HepG2 (cell line): Measurements from ENCODE around the gene KRT2. TPM values are rescaled to one million over a fixed set of nuclear protein-coding genes. Genes with fewer than 3 reads are reported as not detected.

Experiments
- ATAC-seq: fragments of 200-7000 bp; cut with Tn5 transposase; 3 replicates; pipeline ENCODE4 v1.9.1; 2020; ENCODE audit warnings: mild to moderate bottlenecking, moderate library complexity
- BruUV-seq: library from RNA; stranded (reverse); fragments of 400-500 nt; replicated peaks from 2 replicates; lab custom pipeline; 2021; lab: Mats Ljungman, UMichigan
- CTCF ChIA-PET: fragments of 300-600 bp; formaldehyde crosslinking; extraction: SDS; loops from one replicate; lab custom pipeline; 2021; ENCODE audit warnings: low total read pairs, inconsistent platforms, low intra/inter-chr PET ratio; lab: Yijun Ruan, JAX
- POLR2A ChIA-PET: fragments of 350-600 bp; sonication (Branson Sonifier 250); formaldehyde crosslinking; loops from one replicate; lab custom pipeline; 2020; ENCODE audit warnings: antibody characterized with exemption, inconsistent platforms; lab: Yijun Ruan, JAX
- DNase-seq: peaks from one replicate; pipeline ENCODE4 v3.0.0-alpha.2; 2015; ENCODE audit warnings: low spot score
- FAIRE-seq: peaks from 3 replicates; lab custom pipeline; 2011; peaks lifted over from hg19 to GRCh38; lab: Jason Lieb, UNC
- H2AFZ ChIP-seq: one replicate; pipeline ENCODE4 v1.6.1; 2011; ENCODE audit warnings: low read length, inconsistent platforms
- H3K27ac ChIP-seq: fragments of 300-600 bp; 3 replicates; pipeline ENCODE4 v1.8.0; 2011; ENCODE audit warnings: mixed run types, mild to moderate bottlenecking, mixed read lengths, low read length, inconsistent platforms; ENCODE audit not compliant: insufficient read depth; ENCODE audit errors: extremely low read length
- H3K27me3 ChIP-seq, 2 experiments: fragments of 200-600 bp in 1 of 2; 2 replicates in 1 of 2; 3 replicates in 1 of 2; pipeline versions ENCODE4 v1.6.0 to v1.8.0; 2011; ENCODE audit warnings: low read length in 2 of 2, mild to moderate bottlenecking in 2 of 2, moderate library complexity in 2 of 2, inconsistent platforms in 1 of 2; ENCODE audit not compliant: insufficient read depth in 2 of 2, control insufficient read depth in 1 of 2
- H3K36me3 ChIP-seq, 2 experiments: fragments of 200-600 bp in 1 of 2; replicated peaks in 1 of 2; 2 replicates in 1 of 2; 3 replicates in 1 of 2; pipeline versions ENCODE4 v1.5.1 to v1.8.0; 2011; ENCODE audit warnings: low read length in 2 of 2, inconsistent platforms in 1 of 2; ENCODE audit not compliant: insufficient read depth in 2 of 2, control insufficient read depth in 1 of 2
- H3K4me1 ChIP-seq: 2 replicates; pipeline ENCODE4 v1.5.1; 2012; ENCODE audit warnings: low read length, inconsistent platforms; ENCODE audit not compliant: insufficient read depth
- H3K4me2 ChIP-seq: 2 replicates; pipeline ENCODE4 v1.6.0; 2011; ENCODE audit warnings: low read depth, low read length, inconsistent platforms
- H3K4me3 ChIP-seq, 3 experiments: fragments of 200-600 bp in 1 of 3; sonication (generic), shearing (Covaris generic) in 1 of 3; replicated peaks in 1 of 3; 2 replicates each; pipeline ENCODE4 v1.5.1; 2011 to 2016; ENCODE audit warnings: low read length in 3 of 3, inconsistent platforms in 2 of 3, low read depth in 2 of 3, mild to moderate bottlenecking in 2 of 3, control low read depth in 1 of 3, mixed read lengths in 1 of 3; ENCODE audit not compliant: insufficient read depth in 1 of 3
- H3K79me2 ChIP-seq: one replicate; pipeline ENCODE4 v1.6.1; 2011; ENCODE audit warnings: low read length, inconsistent platforms; ENCODE audit not compliant: insufficient read depth
- H3K9ac ChIP-seq: 2 replicates; pipeline ENCODE4 v1.6.0; 2011; ENCODE audit warnings: mild to moderate bottlenecking, low read depth, low read length, inconsistent platforms; ENCODE audit not compliant: insufficient read depth
- H3K9me3 ChIP-seq: 2 replicates; pipeline ENCODE4 v1.5.1; 2012; ENCODE audit warnings: mild to moderate bottlenecking, low read length
- H4K20me1 ChIP-seq: 2 replicates; pipeline ENCODE4 v1.6.0; 2011; ENCODE audit warnings: inconsistent platforms, mild to moderate bottlenecking, low read length, moderate library complexity; ENCODE audit not compliant: insufficient read depth
- AGO2 ChIP-seq: fragments of 200-400 bp; formaldehyde crosslinking; optimal IDR thresholded peaks from 2 replicates; pipeline ENCODE3; 2017; ENCODE audit warnings: mild to moderate bottlenecking, low read depth, low read length, moderate library complexity
- ATF4 ChIP-seq, 2 experiments: fragments of 450-650 bp in 1 of 2; sonication (generic) in 1 of 2; formaldehyde crosslinking; IDR thresholded peaks; 2 replicates each; pipeline versions ENCODE4 v1.5.0 to v1.8.0; 2020 to 2022; ENCODE audit warnings: mild to moderate bottlenecking in 1 of 2, missing genetic modification reagents in 1 of 2
- JUNB ChIP-seq: sonication (generic); formaldehyde crosslinking; IDR thresholded peaks from 2 replicates; pipeline ENCODE4 v1.8.0; 2022; ENCODE audit warnings: missing genetic modification reagents, mild to moderate bottlenecking, borderline replicate concordance
- MIER2 ChIP-seq: IDR thresholded peaks from 2 replicates; pipeline ENCODE4 v1.6.1; 2016; ENCODE audit warnings: missing biosample characterization, missing genetic modification reagents
- PAXIP1 ChIP-seq: sonication (generic); formaldehyde crosslinking; conservative IDR thresholded peaks from 2 replicates; pipeline ENCODE4 v1.4.0; 2020; ENCODE audit warnings: mild to moderate bottlenecking, missing genetic modification reagents, moderate library complexity
- PLRG1 ChIP-seq: fragments of 450-650 bp; conservative IDR thresholded peaks from 2 replicates; pipeline ENCODE4 v1.6.1; 2016
- SMARCE1 ChIP-seq: fragments of 450-650 bp; IDR thresholded peaks from 2 replicates; pipeline ENCODE4 v1.6.1; 2017; ENCODE audit warnings: borderline replicate concordance
- SOX6 ChIP-seq, 2 experiments: fragments of 450-650 bp in 1 of 2; sonication (generic) in 1 of 2; formaldehyde crosslinking in 1 of 2; IDR thresholded peaks; 2 replicates each; pipeline versions ENCODE4 v1.4.0 to v1.6.1; 2017 to 2020; ENCODE audit warnings: antibody characterized with exemption in 1 of 2, mild to moderate bottlenecking in 1 of 2, missing genetic modification reagents in 1 of 2
- ZHX2 ChIP-seq, 2 experiments: sonication (generic) in 1 of 2; formaldehyde crosslinking in 1 of 2; IDR thresholded peaks; 2 replicates each; pipeline versions ENCODE4 v1.6.1 to v1.9.0; 2014 to 2022; ENCODE audit warnings: antibody characterized with exemption in 1 of 2, borderline replicate concordance in 1 of 2, inconsistent platforms in 1 of 2, low read depth in 1 of 2, missing genetic modification reagents in 1 of 2
- ZNF563 ChIP-seq: sonication (generic); formaldehyde crosslinking; IDR thresholded peaks from 2 replicates; pipeline ENCODE4 v1.8.0; 2022; ENCODE audit warnings: mild to moderate bottlenecking, moderate library complexity, missing genetic modification reagents
- ZNF766 ChIP-seq: sonication (generic); formaldehyde crosslinking; IDR thresholded peaks from 2 replicates; pipeline ENCODE4 v1.5.0; 2020; ENCODE audit warnings: missing genetic modification reagents, borderline replicate concordance
- ZNF883 ChIP-seq: sonication (generic); formaldehyde crosslinking; IDR thresholded peaks from 2 replicates; pipeline ENCODE4 v1.5.1; 2020; ENCODE audit warnings: mild to moderate bottlenecking, missing genetic modification reagents; ENCODE audit errors: not compliant biosample characterization
- WGBS: methylation state at CpG from one replicate; pipeline ENCODE4 v1.1.6; 2017; ENCODE audit warnings: low lambda C conversion rate; 5-methylcytosine and 5-hydroxymethylcytosine counted together
- in situ Hi-C: cut with HindIII; loops from 2 replicates; pipeline ENCODE4 v1.10.0; 2017; ENCODE audit warnings: low pct_unique_long_range_greater_than_20kb; ENCODE audit not compliant: extremely low pct_ligation_motif_present
- intact Hi-C: fragments of 100-400 bp; cut with micrococcal nuclease; formaldehyde crosslinking; loops from one replicate; pipeline ENCODE4 v1.10.0; 2022; ENCODE audit not compliant: unreplicated experiment
- polyA plus RNA-seq, 8 experiments: library from polyadenylated mRNA; depleted of rRNA in 3 of 8; stranded (reverse) in 7 of 8; unstranded in 1 of 8; fragments of >200 nt; fragmentation: Illumina TruSeq in 4 of 8; extraction: Trizol in 4 of 8; gene quantifications; 2 replicates each; pipeline versions ENCODE4 v1.2.1 to v1.2.3, GENCODE V29; 2011 to 2016; ENCODE audit warnings: low read depth in 4 of 8, missing spikeins in 1 of 8, mixed read lengths in 1 of 8; ENCODE audit not compliant: insufficient read depth in 1 of 8
- total RNA-seq, 5 experiments: library from RNA; depleted of rRNA; stranded (reverse); fragments of >200 nt; fragmentation: Illumina TruSeq; extraction: Trizol; gene quantifications; 2 replicates each; pipeline ENCODE4 v1.2.3, GENCODE V29; 2016; ENCODE audit warnings: low read depth in 1 of 5

Gene KRT2
- total and polyA plus RNA-seq, 2 of the 13 experiments (the other 11 are each of a cell fraction or from before 2014, with no cell fraction given): not detected

GRCh38 chr12:52608826-52609630, 43.0 kb downstream of the KRT2 start:
- H3K4me1 ChIP-seq: no peaks in the 10 kb centered on the region
- no peak overlapping the region for H3K4me3 ChIP-seq
- in situ Hi-C loops: no loop called here
- no TSS peak for BruUV-seq
- H3K9me3 ChIP-seq: no peaks in the 10 kb centered on the region
- WGBS: 5% methylated on average over 7 of the region's 8 CpGs
- FAIRE-seq (no peak), DNase-seq (no peak), ATAC-seq (no peak)
- H3K27ac ChIP-seq: no peak overlapping the region
- intact Hi-C loops: no loop called here
- no peak overlapping the region for H2AFZ ChIP-seq
- ChIA-PET POLR2A (no interaction called here), CTCF (no interaction called here)
- no peaks in the 10 kb centered on the region for H4K20me1 ChIP-seq
- no peak overlapping the region for H3K9ac ChIP-seq
- peaks cover 0 to 18% of the 10 kb centered on the region in 2 experiments; a peak in 3 of 5 replicates for H3K27me3 ChIP-seq
- no peak overlapping the region for H3K4me2 ChIP-seq
- no peaks in the 10 kb centered on the region for H3K36me3 ChIP-seq
- H3K79me2 ChIP-seq: no peaks in the 10 kb centered on the region
- TF ChIP-seq JUNB (CRISPR knock-in tag): no peak
- TF ChIP-seq ZNF766 (CRISPR knock-in tag): no peak
- TF ChIP-seq SMARCE1: no peak
- TF ChIP-seq PAXIP1: no peak
- TF ChIP-seq MIER2 (CRISPR knock-in tag): no peak
- no peak for TF ChIP-seq SOX6 (IDR thresholded peaks at IDR 0.05)
- no peak for TF ChIP-seq SOX6 (CRISPR knock-in tag; IDR thresholded peaks at IDR 0.05)
- TF ChIP-seq ATF4 (CRISPR knock-in tag; IDR thresholded peaks at IDR 0.05): no peak
- no peak for TF ChIP-seq ZHX2 (IDR thresholded peaks at IDR 0.05; ENCODE audit: low read depth)
- TF ChIP-seq ZHX2 (CRISPR knock-in tag; IDR thresholded peaks at IDR 0.05; ENCODE audit: borderline replicate concordance): no peak
- no peak for TF ChIP-seq PLRG1
- TF ChIP-seq ZNF883 (CRISPR knock-in tag): no peak
- no peak for TF ChIP-seq AGO2
- no peak for TF ChIP-seq ZNF563 (CRISPR knock-in tag)
